Testis (tissue), 3 donors: ENCODE results near the gene CNTN5. TPM values are rescaled to one million over a fixed set of nuclear protein-coding genes. Genes with fewer than 3 reads are reported as not detected.

Experiments
- DNase-seq: peaks from one replicate; pipeline ENCODE4 v3.0.0-alpha.2; 2019
- H3K27ac ChIP-seq, 2 donors: fragments of 200-600 bp; sonication (generic); one replicate each; pipeline ENCODE4 v1.5.1; 2019
- H3K27me3 ChIP-seq: fragments of 200-600 bp; sonication (generic); one replicate; pipeline ENCODE4 v1.5.1; 2019
- H3K36me3 ChIP-seq: fragments of 200-600 bp; sonication (generic); one replicate; pipeline ENCODE4 v1.5.1; 2017; ENCODE audit warnings: low read depth; ENCODE audit errors: missing control alignments
- H3K4me1 ChIP-seq: fragments of 200-600 bp; sonication (generic); one replicate; pipeline ENCODE4 v1.5.1; 2019
- H3K4me3 ChIP-seq, 2 donors: fragments of 200-600 bp; sonication (generic); one replicate each; pipeline ENCODE4 v1.5.1; 2017 to 2019
- H3K9me3 ChIP-seq: fragments of 200-600 bp; sonication (generic); one replicate; pipeline ENCODE4 v1.5.1; 2017
- CTCF ChIP-seq, 3 experiments: fragments of 450-650 bp in 2 of 3; fragments of 200-600 bp in 1 of 3; sonication (generic) in 1 of 3; IDR thresholded peaks; one replicate each; pipeline ENCODE4 v1.5.1; 2016 to 2019; ENCODE audit warnings: antibody characterized with exemption in 3 of 3, mild to moderate bottlenecking in 2 of 3, moderate library complexity in 1 of 3
- POLR2A ChIP-seq: fragments of 450-650 bp; IDR thresholded peaks from one replicate; pipeline ENCODE4 v1.6.1; 2017; ENCODE audit warnings: antibody characterized with exemption, mild to moderate bottlenecking, moderate library complexity
- whole genome bisulfite sequencing, 2 donors: methylation state at CpG; one replicate each; pipeline ENCODE4 v1.1.5; 2018; 5-methylcytosine and 5-hydroxymethylcytosine counted together
- intact Hi-C: fragments of 100-400 bp; cut with DNase I; formaldehyde crosslinking; loops from one replicate; pipeline ENCODE4 v1.15.1; 2023; ENCODE audit warnings: low total_unique reads
- polyA plus RNA-seq: library from polyadenylated mRNA; stranded (reverse); fragments of 350-450 nt; fragmentation: Illumina TruSeq; extraction: RNeasy Lipid Tissue Mini Kit (QIAGEN cat#74804); gene quantifications from one replicate; pipeline ENCODE4 v1.2.3, GENCODE V29; 2014; ENCODE audit warnings: low read depth, low replicate concordance; ENCODE audit not compliant: insufficient read depth
- total RNA-seq, 2 donors: library from RNA; depleted of rRNA; stranded (reverse); fragments of >200 nt; gene quantifications; one replicate each; pipeline ENCODE4 v1.2.3, GENCODE V29; 2016

Gene CNTN5
- total and polyA plus RNA-seq, 3 donors from 2014 or later, result 0.55 to 0.99 (median 0.78) TPM

- Histone ChIP-seq H3K27me3 (no peaks in the 10 kb centered on the region), H3K27ac (no peak overlapping the region), H3K4me1 (no peaks in the 10 kb centered on the region), H3K4me3 (no peak overlapping the region), H3K9me3 (no peaks in the 10 kb centered on the region), H3K36me3 (no peaks in the 10 kb centered on the region)
- TF ChIP-seq POLR2A (no peak), CTCF (IDR thresholded peaks at IDR 0.05) (no peak)
- WGBS, 2 donors, result 80 to 88% methylated on average over 2 of the region's 2 CpGs
- no peak for DNase-seq
- intact Hi-C loops, result no loop called here
Measured at GRCh38 chr11:100308202-100308601, 1287.5 kb downstream of the CNTN5 start.

- Histone ChIP-seq H3K9me3 (no peaks in the 10 kb centered on the region), H3K27ac (no peak overlapping the region), H3K36me3 (no peaks in the 10 kb centered on the region), H3K4me3 (no peak overlapping the region), H3K4me1 (peaks cover 11% of the 10 kb centered on the region), H3K27me3 (no peaks in the 10 kb centered on the region)
- DNase-seq, result no peak
- intact Hi-C loops, result no loop called here
- no peak for TF ChIP-seq POLR2A
- no peak for TF ChIP-seq CTCF (IDR thresholded peaks at IDR 0.05)
- WGBS, 2 donors, result 86 to 96% methylated on average over 1 of the region's 1 CpG
Measured at GRCh38 chr11:100315946-100316345, 1295.2 kb downstream of the CNTN5 start.

- 22 to 29% methylated on average over 3 of the region's 3 CpGs for WGBS, 2 donors
- H3K36me3 ChIP-seq, result no peaks in the 10 kb centered on the region
- DNase-seq, result no peak
- no peak overlapping the region for H3K4me3 ChIP-seq
- no peak overlapping the region for H3K27ac ChIP-seq
- H3K9me3 ChIP-seq, result no peaks in the 10 kb centered on the region
- intact Hi-C loops, result no loop called here
- peaks cover 11% of the 10 kb centered on the region for H3K4me1 ChIP-seq
- no peaks in the 10 kb centered on the region for H3K27me3 ChIP-seq
- TF ChIP-seq POLR2A (no peak), CTCF (IDR thresholded peaks at IDR 0.05) (no peak)
Measured at GRCh38 chr11:100316952-100317351, 1296.2 kb downstream of the CNTN5 start.

- Histone ChIP-seq H3K27ac (no peak overlapping the region), H3K27me3 (no peaks in the 10 kb centered on the region), H3K36me3 (no peaks in the 10 kb centered on the region), H3K9me3 (no peaks in the 10 kb centered on the region), H3K4me3 (no peak overlapping the region), H3K4me1 (peaks cover 11% of the 10 kb centered on the region)
- intact Hi-C loops, result no loop called here
- no peak for TF ChIP-seq CTCF (IDR thresholded peaks at IDR 0.05)
- TF ChIP-seq POLR2A, result no peak
- 94 to 95% methylated on average over 3 of the region's 3 CpGs for WGBS, 2 donors
- no peak for DNase-seq
Measured at GRCh38 chr11:100319691-100320090, 1298.9 kb downstream of the CNTN5 start.

- DNase-seq, result no peak
- Histone ChIP-seq H3K4me1 (no peaks in the 10 kb centered on the region), H3K36me3 (no peaks in the 10 kb centered on the region), H3K4me3 (no peak overlapping the region), H3K9me3 (no peaks in the 10 kb centered on the region), H3K27ac (no peak overlapping the region), H3K27me3 (no peaks in the 10 kb centered on the region)
- intact Hi-C loops, result no loop called here
- 84 to 86% methylated on average over 4 of the region's 4 CpGs for WGBS, 2 donors
- TF ChIP-seq CTCF (IDR thresholded peaks at IDR 0.05), result no peak
- no peak for TF ChIP-seq POLR2A
Measured at GRCh38 chr11:100328626-100329340, 1308.0 kb downstream of the CNTN5 start.
